Ishikawa (cell line): ENCODE measurements around the gene HOXA3.

Experiments used
- EP300 ChIP-seq: IDR thresholded peaks from 2 replicates; pipeline ENCODE4 v1.6.1; 2012; ENCODE audit warnings: borderline replicate concordance
- NFIC ChIP-seq: IDR thresholded peaks from 2 replicates; pipeline ENCODE4 v1.6.1; 2012
- RAD21 ChIP-seq: IDR thresholded peaks from 2 replicates; pipeline ENCODE4 v1.6.1; 2012; ENCODE audit warnings: low read depth
- TAF1 ChIP-seq: IDR thresholded peaks from 2 replicates; pipeline ENCODE4 v1.6.1; 2012; ENCODE audit warnings: low read depth, mild to moderate bottlenecking
- TCF12 ChIP-seq: IDR thresholded peaks from 2 replicates; pipeline ENCODE4 v1.6.1; 2012; ENCODE audit warnings: low read depth
- YY1 ChIP-seq: IDR thresholded peaks from 2 replicates; pipeline ENCODE4 v1.6.1; 2012; ENCODE audit warnings: low read depth
- TF ChIP-seq, protein P1 (sequence below): IDR thresholded peaks from 2 replicates; pipeline ENCODE4 v1.6.1; 2012; ENCODE audit warnings: low read depth, mild to moderate bottlenecking
- TF ChIP-seq, protein P2 (sequence below): IDR thresholded peaks from 2 replicates; pipeline ENCODE4 v1.6.1; 2012

DNA sequence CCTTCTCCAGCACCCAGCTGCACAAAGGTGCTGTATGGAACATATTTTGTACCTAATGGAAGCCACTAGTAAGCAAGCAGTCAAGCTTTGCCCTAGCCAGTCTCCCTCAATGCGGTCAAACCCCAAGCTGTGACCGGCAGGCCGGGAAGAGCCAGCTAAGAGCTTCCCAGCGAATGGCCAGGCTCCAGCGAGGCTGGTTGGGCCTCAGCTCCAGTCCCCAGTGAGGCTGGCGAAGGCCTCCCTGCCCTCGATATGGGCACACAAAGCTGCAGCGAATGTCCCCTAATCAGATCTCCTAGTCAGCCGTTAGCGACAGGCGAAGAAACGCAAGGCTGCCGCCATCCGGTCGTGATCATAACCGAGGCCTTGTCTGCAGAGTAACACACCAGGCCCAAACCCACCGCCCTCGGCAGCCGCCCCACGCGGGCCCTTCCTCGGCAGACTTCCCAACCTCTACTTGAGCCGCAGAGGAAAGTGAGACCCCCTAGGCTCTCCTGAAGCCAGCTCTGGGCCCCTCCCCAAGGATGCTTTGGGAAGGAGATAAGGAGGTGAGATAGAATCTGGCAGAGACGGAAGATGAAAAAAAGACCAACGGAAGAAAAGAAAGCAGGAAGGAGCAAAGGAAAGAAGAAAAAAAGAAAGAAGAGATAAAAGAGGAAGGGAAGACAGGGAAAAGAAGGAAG, 16.0 kb upstream of the HOXA3 start:
- TF ChIP-seq, protein P1, sequence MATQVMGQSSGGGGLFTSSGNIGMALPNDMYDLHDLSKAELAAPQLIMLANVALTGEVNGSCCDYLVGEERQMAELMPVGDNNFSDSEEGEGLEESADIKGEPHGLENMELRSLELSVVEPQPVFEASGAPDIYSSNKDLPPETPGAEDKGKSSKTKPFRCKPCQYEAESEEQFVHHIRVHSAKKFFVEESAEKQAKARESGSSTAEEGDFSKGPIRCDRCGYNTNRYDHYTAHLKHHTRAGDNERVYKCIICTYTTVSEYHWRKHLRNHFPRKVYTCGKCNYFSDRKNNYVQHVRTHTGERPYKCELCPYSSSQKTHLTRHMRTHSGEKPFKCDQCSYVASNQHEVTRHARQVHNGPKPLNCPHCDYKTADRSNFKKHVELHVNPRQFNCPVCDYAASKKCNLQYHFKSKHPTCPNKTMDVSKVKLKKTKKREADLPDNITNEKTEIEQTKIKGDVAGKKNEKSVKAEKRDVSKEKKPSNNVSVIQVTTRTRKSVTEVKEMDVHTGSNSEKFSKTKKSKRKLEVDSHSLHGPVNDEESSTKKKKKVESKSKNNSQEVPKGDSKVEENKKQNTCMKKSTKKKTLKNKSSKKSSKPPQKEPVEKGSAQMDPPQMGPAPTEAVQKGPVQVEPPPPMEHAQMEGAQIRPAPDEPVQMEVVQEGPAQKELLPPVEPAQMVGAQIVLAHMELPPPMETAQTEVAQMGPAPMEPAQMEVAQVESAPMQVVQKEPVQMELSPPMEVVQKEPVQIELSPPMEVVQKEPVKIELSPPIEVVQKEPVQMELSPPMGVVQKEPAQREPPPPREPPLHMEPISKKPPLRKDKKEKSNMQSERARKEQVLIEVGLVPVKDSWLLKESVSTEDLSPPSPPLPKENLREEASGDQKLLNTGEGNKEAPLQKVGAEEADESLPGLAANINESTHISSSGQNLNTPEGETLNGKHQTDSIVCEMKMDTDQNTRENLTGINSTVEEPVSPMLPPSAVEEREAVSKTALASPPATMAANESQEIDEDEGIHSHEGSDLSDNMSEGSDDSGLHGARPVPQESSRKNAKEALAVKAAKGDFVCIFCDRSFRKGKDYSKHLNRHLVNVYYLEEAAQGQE = no peak
- TF ChIP-seq EP300 = no peak
- TF ChIP-seq TCF12 = no peak
- TF ChIP-seq TAF1 = no peak
- TF ChIP-seq, protein P2, sequence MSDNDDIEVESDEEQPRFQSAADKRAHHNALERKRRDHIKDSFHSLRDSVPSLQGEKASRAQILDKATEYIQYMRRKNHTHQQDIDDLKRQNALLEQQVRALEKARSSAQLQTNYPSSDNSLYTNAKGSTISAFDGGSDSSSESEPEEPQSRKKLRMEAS = no peak
- TF ChIP-seq YY1 = no peak
- TF ChIP-seq NFIC = no peak
- no peak for TF ChIP-seq RAD21
